Esophagus squamous epithelium (tissue), 4 donors: ENCODE data around the gene CPNE4.

ENCODE experiments used
- CTCF ChIP-seq, 6 experiments: fragments of 450-650 bp in 4 of 6; fragments of 200-600 bp in 2 of 6; sonication (generic) in 2 of 6; IDR thresholded peaks; one replicate each; pipeline ENCODE4 v1.5.1; 2016 to 2019; ENCODE audit warnings: antibody characterized with exemption in 6 of 6, mild to moderate bottlenecking in 4 of 6, moderate library complexity in 4 of 6
- POLR2A ChIP-seq, 4 donors: fragments of 450-650 bp; IDR thresholded peaks; one replicate each; pipeline ENCODE4 v1.6.1; 2017; ENCODE audit warnings: antibody characterized with exemption in 4 of 4, mild to moderate bottlenecking in 4 of 4, moderate library complexity in 3 of 4

GRCh38 chr3:131846296-131846924, 188.4 kb downstream of the CPNE4 start:
- TF ChIP-seq CTCF (IDR thresholded peaks at IDR 0.05) (no peak), POLR2A (IDR thresholded peaks at IDR 0.05) (no peak)
